ENCODE results near the gene SMAP1.

The SMAP1 gene

GRCh38 chr6:70874181-70874913, 206.7 kb downstream of the SMAP1 start:
- TF ChIP-seq ZFX (IDR thresholded peaks at IDR 0.05; ENCODE audit: borderline replicate concordance) = no peak
- no peak for TF ChIP-seq CTCF (IDR thresholded peaks at IDR 0.05)
- no peak overlapping the region for H3K27ac ChIP-seq

GRCh38 chr6:70879496-70879895, 211.8 kb downstream of the SMAP1 start:
- H3K27ac ChIP-seq = no peak overlapping the region
- no peak for TF ChIP-seq CTCF (IDR thresholded peaks at IDR 0.05)
- TF ChIP-seq ZFX (IDR thresholded peaks at IDR 0.05; ENCODE audit: borderline replicate concordance) = no peak

- TF ChIP-seq CTCF (IDR thresholded peaks at IDR 0.05) (peak; percentile 94), ZFX (IDR thresholded peaks at IDR 0.05; ENCODE audit: borderline replicate concordance) (no peak)
- no peak overlapping the region for H3K27ac ChIP-seq
Measured at GRCh38 chr6:70884074-70884983, 216.6 kb downstream of the SMAP1 start.

GRCh38 chr6:70886071-70886470, 218.4 kb downstream of the SMAP1 start:
- no peak overlapping the region for H3K27ac ChIP-seq
- TF ChIP-seq CTCF (IDR thresholded peaks at IDR 0.05) (no peak), ZFX (IDR thresholded peaks at IDR 0.05; ENCODE audit: borderline replicate concordance) (no peak)

GRCh38 chr6:70886661-70887060, 219.0 kb downstream of the SMAP1 start:
- TF ChIP-seq ZFX (IDR thresholded peaks at IDR 0.05; ENCODE audit: borderline replicate concordance) (no peak), CTCF (IDR thresholded peaks at IDR 0.05) (no peak)
- H3K27ac ChIP-seq = no peak overlapping the region

GRCh38 chr6:70889270-70889669, 221.6 kb downstream of the SMAP1 start:
- H3K27ac ChIP-seq = no peak overlapping the region
- no peak for TF ChIP-seq ZFX (IDR thresholded peaks at IDR 0.05; ENCODE audit: borderline replicate concordance)
- TF ChIP-seq CTCF (IDR thresholded peaks at IDR 0.05) = no peak

GRCh38 chr6:70894001-70894400, 226.3 kb downstream of the SMAP1 start:
- TF ChIP-seq ZFX (IDR thresholded peaks at IDR 0.05; ENCODE audit: borderline replicate concordance) = no peak
- no peak for TF ChIP-seq CTCF (IDR thresholded peaks at IDR 0.05)
- H3K27ac ChIP-seq = no peak overlapping the region
